ENCODE measurements around the gene CHKB.

CHKB gene

GRCh38 chr22:50606946-50607658 lies 24.5 kb upstream of the CHKB start:
- no peak for TF ChIP-seq CTCF (IDR thresholded peaks at IDR 0.05; ENCODE audit: control insufficient read depth, extremely low read depth, insufficient read depth)
- no peak for DNase-seq (ENCODE audit: low read depth)
- H3K4me3 ChIP-seq (ENCODE audit: low read depth, low read length), result no peak overlapping the region

- peak; percentile 48 for TF ChIP-seq CTCF (IDR thresholded peaks at IDR 0.05; ENCODE audit: control insufficient read depth, extremely low read depth, insufficient read depth)
- DNase-seq (ENCODE audit: low read depth), result no peak
- no peak overlapping the region for H3K4me3 ChIP-seq (ENCODE audit: low read depth, low read length)
These were observed 23.7 kb upstream of the CHKB start for GRCh38 chr22:50606165-50606945.

GRCh38 chr22:50605613-50606074 lies 23.0 kb upstream of the CHKB start:
- no peak for TF ChIP-seq CTCF (IDR thresholded peaks at IDR 0.05; ENCODE audit: control insufficient read depth, extremely low read depth, insufficient read depth)
- H3K4me3 ChIP-seq (ENCODE audit: low read depth, low read length), result no peak overlapping the region

GRCh38 chr22:50605002-50605612 lies 22.5 kb upstream of the CHKB start:
- no peak for TF ChIP-seq CTCF (IDR thresholded peaks at IDR 0.05; ENCODE audit: control insufficient read depth, extremely low read depth, insufficient read depth)
- no peak overlapping the region for H3K4me3 ChIP-seq (ENCODE audit: low read depth, low read length)
- DNase-seq (ENCODE audit: low read depth), result no peak

More at GRCh38 chr22:50605613-50606074, 23.0 kb upstream of the CHKB start:
- no peak for DNase-seq (ENCODE audit: low read depth)

- TF ChIP-seq CTCF (IDR thresholded peaks at IDR 0.05; ENCODE audit: control insufficient read depth, extremely low read depth, insufficient read depth), result no peak
- H3K4me3 ChIP-seq (ENCODE audit: low read depth, low read length), result no peak overlapping the region
These were observed 21.8 kb upstream of the CHKB start for GRCh38 chr22:50604256-50605001.

GRCh38 chr22:50603511-50604255 lies 21.0 kb upstream of the CHKB start:
- no peak for DNase-seq (ENCODE audit: low read depth)
- TF ChIP-seq CTCF (IDR thresholded peaks at IDR 0.05; ENCODE audit: control insufficient read depth, extremely low read depth, insufficient read depth), result no peak
- no peak overlapping the region for H3K4me3 ChIP-seq (ENCODE audit: low read depth, low read length)

More at GRCh38 chr22:50604256-50605001, 21.8 kb upstream of the CHKB start:
- no peak for DNase-seq (ENCODE audit: low read depth)

Data from LNCaP clone FGC (cell line).